ENCODE measurements around the gene ABCC8. TPM values are rescaled to one million over a fixed set of nuclear protein-coding genes. Genes with fewer than 3 reads are reported as not detected.
A peak's percentile ranks its signal among the peaks of the same experiment; 100 is the strongest.

The ABCC8 gene
- total RNA-seq, 1 donor from 2014 or later, result 0.30 TPM

- Mint-ChIP-seq H3K27ac (no peak overlapping the region), H3K27me3 (ENCODE audit: low read depth) (peaks cover 34% of the 10 kb centered on the region), H3K36me3 (ENCODE audit: low read depth) (no peaks in the 10 kb centered on the region), H3K4me3 (ENCODE audit: low read depth) (no peak overlapping the region), H3K4me1 (ENCODE audit: low read depth) (no peaks in the 10 kb centered on the region), H3K9me3 (no peaks in the 10 kb centered on the region)
- intact Hi-C loops (cut with micrococcal nuclease), result no loop called here
- DNase-seq (ENCODE audit: low spot score), result no peak
These were observed 37.2 kb upstream of the ABCC8 start for GRCh38 chr11:17513853-17514252.

DNA sequence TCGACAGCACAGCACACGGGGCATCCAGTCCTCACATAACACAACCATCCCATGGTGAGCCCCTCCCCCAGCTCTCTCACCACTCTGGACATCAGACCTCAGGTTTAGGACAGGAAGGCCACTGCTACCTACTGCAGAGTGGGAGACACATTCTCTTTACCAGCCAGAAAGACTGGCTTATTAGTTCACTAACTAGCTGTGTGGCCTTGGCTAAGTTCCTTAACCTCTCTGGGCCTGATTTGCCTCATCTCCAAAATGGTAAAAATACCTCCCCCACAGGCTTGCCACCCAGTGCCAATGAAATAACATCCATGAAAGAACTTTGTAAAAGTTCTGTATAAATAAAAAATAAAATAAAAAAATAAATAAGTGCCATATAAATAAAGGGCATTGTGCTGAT, 35.5 kb upstream of the ABCC8 start:
- no peak for DNase-seq (ENCODE audit: low spot score)
- Mint-ChIP-seq H3K9me3 (no peaks in the 10 kb centered on the region), H3K27ac (no peak overlapping the region), H3K4me1 (ENCODE audit: low read depth) (no peaks in the 10 kb centered on the region), H3K4me3 (ENCODE audit: low read depth) (no peak overlapping the region), H3K36me3 (ENCODE audit: low read depth) (no peaks in the 10 kb centered on the region), H3K27me3 (ENCODE audit: low read depth) (peaks cover 36% of the 10 kb centered on the region)
- intact Hi-C loops (cut with micrococcal nuclease), result no loop called here

- no peak overlapping the region for H3K4me3 Mint-ChIP-seq (ENCODE audit: low read depth)
- intact Hi-C loops (cut with micrococcal nuclease), result no loop called here
- no peak overlapping the region for H3K27ac Mint-ChIP-seq
- H3K36me3 Mint-ChIP-seq (ENCODE audit: low read depth), result no peaks in the 10 kb centered on the region
- DNase-seq (ENCODE audit: low spot score), result no peak
- H3K9me3 Mint-ChIP-seq, result no peaks in the 10 kb centered on the region
- H3K27me3 Mint-ChIP-seq (ENCODE audit: low read depth), result peaks cover 38% of the 10 kb centered on the region
- no peaks in the 10 kb centered on the region for H3K4me1 Mint-ChIP-seq (ENCODE audit: low read depth)
These were observed 34.9 kb upstream of the ABCC8 start for GRCh38 chr11:17511571-17511970.

GRCh38 chr11:17510507-17511206, 34.0 kb upstream of the ABCC8 start:
- Mint-ChIP-seq H3K4me3 (ENCODE audit: low read depth) (no peak overlapping the region), H3K27ac (no peak overlapping the region), H3K4me1 (ENCODE audit: low read depth) (no peaks in the 10 kb centered on the region), H3K9me3 (no peaks in the 10 kb centered on the region), H3K36me3 (ENCODE audit: low read depth) (no peaks in the 10 kb centered on the region), H3K27me3 (ENCODE audit: low read depth) (peaks cover 34% of the 10 kb centered on the region)
- intact Hi-C loops (cut with micrococcal nuclease), result no loop called here
- no peak for DNase-seq (ENCODE audit: low spot score)

DNA sequence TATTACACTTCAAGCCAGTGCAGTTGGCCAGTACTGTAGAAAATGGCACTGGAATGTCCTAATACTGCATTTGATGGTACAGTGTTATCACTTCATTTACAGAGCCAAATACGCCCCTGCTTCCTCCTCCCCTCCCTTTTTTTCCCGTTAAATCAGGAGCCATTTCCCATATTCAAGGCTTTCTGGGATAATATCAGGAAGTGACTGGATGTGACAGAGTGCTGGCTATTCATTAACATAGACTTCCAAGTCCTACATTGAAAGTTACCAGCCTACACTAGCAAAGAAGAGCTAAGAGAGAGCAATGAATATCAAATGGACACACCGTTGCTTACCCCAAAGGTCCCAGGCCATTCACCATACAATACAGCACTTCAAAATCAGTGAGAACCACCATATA, 32.1 kb upstream of the ABCC8 start:
- no peaks in the 10 kb centered on the region for H3K4me1 Mint-ChIP-seq (ENCODE audit: low read depth)
- intact Hi-C loops (cut with micrococcal nuclease), result loop anchor here (10.0 kb wide), 2 partner anchors 74 to 434 kb away; partner anchors contain the start of gene RPS13
- H3K9me3 Mint-ChIP-seq, result no peaks in the 10 kb centered on the region

DNA sequence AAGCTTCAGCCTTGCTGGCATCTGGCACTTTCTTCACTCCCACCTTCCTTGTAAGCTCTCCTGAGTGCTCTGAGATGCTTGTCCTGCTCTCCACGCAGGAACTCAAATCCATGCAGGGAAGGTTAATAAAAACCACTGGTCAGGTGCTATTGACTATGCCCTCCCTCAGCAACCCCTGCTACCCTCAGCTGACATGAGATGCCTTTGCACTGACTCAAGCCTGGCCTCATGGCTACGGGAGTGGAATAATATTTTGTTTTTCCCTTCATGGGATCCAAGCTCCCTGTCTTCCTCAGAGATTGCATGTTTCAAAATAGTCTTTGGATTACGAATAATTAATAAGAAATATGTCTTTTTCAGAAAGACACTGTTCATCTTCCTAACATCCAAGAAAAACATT, 31.7 kb upstream of the ABCC8 start:
- no peak overlapping the region for H3K27ac Mint-ChIP-seq
- peaks cover 25% of the 10 kb centered on the region for H3K27me3 Mint-ChIP-seq (ENCODE audit: low read depth)
- H3K36me3 Mint-ChIP-seq (ENCODE audit: low read depth), result no peaks in the 10 kb centered on the region
- DNase-seq (ENCODE audit: low spot score), result no peak
- no peak overlapping the region for H3K4me3 Mint-ChIP-seq (ENCODE audit: low read depth)
- intact Hi-C loops (cut with micrococcal nuclease), result loop anchor here (10.0 kb wide), 2 partner anchors 74 to 434 kb away; partner anchors contain the start of gene RPS13
- no peaks in the 10 kb centered on the region for H3K9me3 Mint-ChIP-seq
- H3K4me1 Mint-ChIP-seq (ENCODE audit: low read depth), result no peaks in the 10 kb centered on the region

More for the DNA sequence above, 32.1 kb upstream of the ABCC8 start:
- no peak for DNase-seq (ENCODE audit: low spot score)
- Mint-ChIP-seq H3K4me3 (ENCODE audit: low read depth) (no peak overlapping the region), H3K36me3 (ENCODE audit: low read depth) (no peaks in the 10 kb centered on the region), H3K27ac (no peak overlapping the region), H3K27me3 (ENCODE audit: low read depth) (peaks cover 28% of the 10 kb centered on the region)

DNA sequence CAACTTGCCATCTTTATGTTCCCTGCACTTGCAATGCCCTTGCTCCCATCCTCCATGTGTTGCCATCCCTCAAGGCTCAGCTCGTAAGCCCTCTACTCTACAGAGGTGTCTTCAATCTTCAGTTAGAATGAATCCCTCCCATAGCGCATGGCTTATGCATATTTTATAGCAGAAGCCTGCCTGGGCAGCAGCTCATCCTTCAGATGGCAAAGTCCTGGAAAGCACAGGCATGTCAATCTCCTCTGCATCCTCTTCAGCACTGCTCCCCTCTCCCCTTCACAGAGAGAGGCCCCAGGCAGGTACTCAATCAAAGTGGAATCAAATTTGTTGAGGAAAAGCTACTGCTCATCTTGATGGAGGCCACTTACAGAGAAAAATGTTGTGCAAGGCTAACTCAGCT, 31.1 kb upstream of the ABCC8 start:
- intact Hi-C loops (cut with micrococcal nuclease), result loop anchor here (10.0 kb wide), 2 partner anchors 73 to 433 kb away; partner anchors contain the start of gene RPS13
- Mint-ChIP-seq H3K9me3 (no peaks in the 10 kb centered on the region), H3K27me3 (ENCODE audit: low read depth) (peaks cover 20% of the 10 kb centered on the region), H3K36me3 (ENCODE audit: low read depth) (no peaks in the 10 kb centered on the region), H3K4me3 (ENCODE audit: low read depth) (no peak overlapping the region), H3K4me1 (ENCODE audit: low read depth) (no peaks in the 10 kb centered on the region), H3K27ac (no peak overlapping the region)
- DNase-seq (ENCODE audit: low spot score), result no peak

- intact Hi-C loops (cut with micrococcal nuclease), result loop anchor here (10.0 kb wide), 2 partner anchors 72 to 432 kb away; partner anchors contain the start of gene RPS13
- H3K27ac Mint-ChIP-seq, result no peak overlapping the region
- H3K4me1 Mint-ChIP-seq (ENCODE audit: low read depth), result no peaks in the 10 kb centered on the region
- no peak for DNase-seq (ENCODE audit: low spot score)
- peaks cover 18% of the 10 kb centered on the region for H3K27me3 Mint-ChIP-seq (ENCODE audit: low read depth)
- H3K9me3 Mint-ChIP-seq, result no peaks in the 10 kb centered on the region
- no peaks in the 10 kb centered on the region for H3K36me3 Mint-ChIP-seq (ENCODE audit: low read depth)
- no peak overlapping the region for H3K4me3 Mint-ChIP-seq (ENCODE audit: low read depth)
These were observed 30.3 kb upstream of the ABCC8 start for GRCh38 chr11:17506942-17507341.

- no peak for DNase-seq (ENCODE audit: low spot score)
- Mint-ChIP-seq H3K36me3 (ENCODE audit: low read depth) (no peaks in the 10 kb centered on the region), H3K27me3 (ENCODE audit: low read depth) (peaks cover 16% of the 10 kb centered on the region), H3K9me3 (no peaks in the 10 kb centered on the region), H3K4me1 (ENCODE audit: low read depth) (no peaks in the 10 kb centered on the region), H3K27ac (no peak overlapping the region), H3K4me3 (ENCODE audit: low read depth) (no peak overlapping the region)
- intact Hi-C loops (cut with micrococcal nuclease), result loop anchor here (10.0 kb wide), 2 partner anchors 72 to 432 kb away; partner anchors contain the start of gene RPS13
These were observed 29.7 kb upstream of the ABCC8 start for GRCh38 chr11:17506314-17506713.

- Mint-ChIP-seq H3K36me3 (ENCODE audit: low read depth) (no peaks in the 10 kb centered on the region), H3K4me3 (ENCODE audit: low read depth) (no peak overlapping the region), H3K4me1 (ENCODE audit: low read depth) (no peaks in the 10 kb centered on the region), H3K27ac (no peak overlapping the region), H3K9me3 (no peaks in the 10 kb centered on the region), H3K27me3 (ENCODE audit: low read depth) (peaks cover 13% of the 10 kb centered on the region)
- intact Hi-C loops (cut with micrococcal nuclease), result loop anchor here (10.0 kb wide), 2 partner anchors 70 to 430 kb away; partner anchors contain the start of gene RPS13
- DNase-seq (ENCODE audit: low spot score), result no peak
These were observed 28.5 kb upstream of the ABCC8 start for GRCh38 chr11:17505146-17505545.

DNA sequence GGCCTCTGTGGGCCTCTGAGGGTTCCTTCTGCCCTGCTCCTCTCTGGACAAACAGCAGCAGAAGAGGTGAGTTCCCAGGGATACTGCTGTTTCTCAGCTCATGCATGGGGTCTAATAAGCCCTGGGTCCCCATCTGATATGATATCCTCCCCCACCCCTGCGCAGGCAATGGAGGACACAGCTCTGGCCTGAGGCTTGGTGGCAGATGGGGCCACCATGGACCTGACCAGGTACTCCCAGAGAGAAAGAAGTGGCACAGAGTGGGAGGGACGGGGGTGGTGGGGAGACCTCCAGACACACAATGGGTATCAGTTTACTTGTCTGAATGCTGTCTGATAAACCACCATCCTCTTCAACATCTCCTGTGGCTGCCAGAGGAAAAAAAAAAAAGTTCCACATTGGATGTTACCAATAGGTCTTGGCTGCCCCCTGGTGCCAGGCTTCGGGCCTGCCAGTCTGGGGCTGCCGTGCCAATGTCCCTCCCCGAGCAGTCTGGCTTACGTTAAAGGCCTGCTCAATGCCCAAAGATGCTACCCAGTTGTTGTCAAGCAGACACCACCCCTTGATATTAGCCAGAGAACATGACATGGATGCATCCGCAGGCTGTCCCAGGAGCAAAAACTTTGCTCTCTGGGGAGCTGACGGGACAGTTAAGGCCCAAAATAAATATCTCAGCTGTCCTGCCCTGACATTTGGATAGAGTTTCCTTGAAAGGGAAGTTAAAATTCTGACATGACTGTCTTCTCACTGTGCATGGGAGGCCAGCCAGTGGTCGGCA, 27.9 kb upstream of the ABCC8 start:
- intact Hi-C loops (cut with micrococcal nuclease), result loop anchor here (1.0 to 10.0 kb wide), 4 partner anchors 70 to 430 kb away; partner anchors contain the start of gene RPS13

DNA sequence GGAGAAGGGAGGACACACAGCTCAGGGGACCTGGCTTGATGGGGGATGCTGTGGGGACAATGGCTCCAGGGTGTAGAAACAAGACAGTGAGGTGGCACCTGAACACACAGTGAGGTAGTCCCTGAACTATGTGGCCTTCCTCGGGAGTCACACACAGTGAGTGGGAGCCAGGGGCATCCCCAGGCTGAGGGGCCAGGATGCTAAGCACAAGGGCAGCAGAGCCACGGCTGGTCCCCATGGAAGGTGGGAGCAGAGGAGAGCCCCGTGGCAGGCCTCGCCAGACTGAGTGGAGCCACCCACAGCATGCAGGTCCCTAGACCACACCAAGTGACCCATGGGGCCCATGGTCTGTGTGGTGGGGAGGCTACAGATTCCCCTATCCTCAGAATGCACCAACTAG, 26.0 kb upstream of the ABCC8 start:
- H3K36me3 Mint-ChIP-seq (ENCODE audit: low read depth), result no peaks in the 10 kb centered on the region
- no peaks in the 10 kb centered on the region for H3K4me1 Mint-ChIP-seq (ENCODE audit: low read depth)
- DNase-seq (ENCODE audit: low spot score), result no peak
- no peaks in the 10 kb centered on the region for H3K9me3 Mint-ChIP-seq
- H3K27me3 Mint-ChIP-seq (ENCODE audit: low read depth), result peaks cover 8% of the 10 kb centered on the region
- H3K4me3 Mint-ChIP-seq (ENCODE audit: low read depth), result no peak overlapping the region
- intact Hi-C loops (cut with micrococcal nuclease), result loop anchor here (10.0 kb wide), 2 partner anchors 68 to 428 kb away; partner anchors contain the start of gene RPS13
- no peak overlapping the region for H3K27ac Mint-ChIP-seq

More for the DNA sequence above, 27.9 kb upstream of the ABCC8 start:
- Mint-ChIP-seq H3K4me1 (ENCODE audit: low read depth) (no peaks in the 10 kb centered on the region), H3K9me3 (no peaks in the 10 kb centered on the region), H3K27me3 (ENCODE audit: low read depth) (peaks cover 13% of the 10 kb centered on the region), H3K36me3 (ENCODE audit: low read depth) (no peaks in the 10 kb centered on the region), H3K4me3 (ENCODE audit: low read depth) (no peak overlapping the region), H3K27ac (no peak overlapping the region)
- peak; percentile 69 for DNase-seq (ENCODE audit: low spot score)

DNA sequence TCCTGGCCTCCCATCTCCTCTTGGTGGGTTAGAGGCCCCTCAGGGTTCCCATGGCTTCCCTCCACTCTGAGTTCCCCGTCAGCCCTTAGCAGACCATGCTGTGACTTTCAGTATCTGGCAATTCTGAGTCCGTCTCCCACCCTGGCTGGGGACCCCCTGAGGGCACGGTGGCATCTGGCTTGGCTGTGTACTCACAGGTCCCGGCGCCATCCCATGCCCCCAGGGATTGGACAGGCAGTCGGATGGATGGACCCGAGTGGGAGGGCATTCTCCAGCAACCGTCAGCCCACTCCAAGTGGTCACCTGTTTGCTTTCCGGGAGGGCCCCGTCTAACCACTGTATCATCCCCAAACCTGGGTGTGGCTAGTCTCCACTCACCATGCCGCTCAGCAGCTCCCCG, 24.0 kb upstream of the ABCC8 start:
- intact Hi-C loops (cut with micrococcal nuclease), result loop anchor here (10.0 kb wide), 2 partner anchors 66 to 426 kb away; partner anchors contain the start of gene RPS13
- no peaks in the 10 kb centered on the region for H3K4me1 Mint-ChIP-seq (ENCODE audit: low read depth)
- no peaks in the 10 kb centered on the region for H3K36me3 Mint-ChIP-seq (ENCODE audit: low read depth)
- H3K4me3 Mint-ChIP-seq (ENCODE audit: low read depth), result no peak overlapping the region
- H3K27me3 Mint-ChIP-seq (ENCODE audit: low read depth), result peaks cover 4% of the 10 kb centered on the region
- no peaks in the 10 kb centered on the region for H3K9me3 Mint-ChIP-seq
- no peak overlapping the region for H3K27ac Mint-ChIP-seq
- DNase-seq (ENCODE audit: low spot score), result no peak
